HG02884 (cell line): ENCODE data around the gene FBXW7.

Experiments
- ATAC-seq: cut with Tn5 transposase; IDR thresholded peaks from one replicate; pipeline ENCODE4 v1.9.1; 2021; ENCODE audit warnings: mild to moderate bottlenecking, moderate library complexity; ENCODE audit not compliant: unreplicated experiment

The FBXW7 gene

DNA sequence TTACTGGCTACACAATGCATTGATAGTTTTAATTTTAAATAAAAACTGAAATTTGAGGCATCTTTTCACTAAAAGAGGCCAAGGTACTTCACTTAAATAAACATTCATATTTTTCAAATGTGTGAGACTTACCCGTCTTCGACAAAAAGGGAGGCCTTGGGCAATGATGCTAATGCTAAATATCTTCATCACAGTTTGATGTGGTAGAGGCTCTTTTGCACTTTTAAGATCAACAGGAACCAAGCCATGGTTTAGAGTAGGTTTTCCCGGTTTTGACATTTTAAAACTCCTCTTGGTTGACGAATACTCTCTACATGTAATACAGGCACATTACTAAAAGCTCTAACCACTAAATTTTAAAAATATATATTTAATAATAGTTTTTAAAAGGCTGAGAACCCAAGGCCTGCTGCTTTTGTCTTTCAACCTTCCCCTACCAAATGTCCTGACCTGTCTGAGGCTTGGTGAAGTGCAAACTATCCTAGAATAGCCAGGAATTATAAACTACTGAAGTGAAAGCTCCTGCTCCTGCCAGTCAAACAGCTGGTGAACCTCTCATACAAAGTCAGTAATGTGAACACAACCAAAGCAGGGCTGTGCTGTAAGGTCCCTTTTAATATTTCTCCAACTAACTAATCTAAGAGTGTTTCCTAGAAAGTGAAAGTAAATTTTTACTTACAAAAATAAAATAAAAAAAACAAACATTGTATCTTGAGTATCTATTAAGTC lies 153.7 kb downstream of the FBXW7 start:
- ATAC-seq, result no peak

DNA sequence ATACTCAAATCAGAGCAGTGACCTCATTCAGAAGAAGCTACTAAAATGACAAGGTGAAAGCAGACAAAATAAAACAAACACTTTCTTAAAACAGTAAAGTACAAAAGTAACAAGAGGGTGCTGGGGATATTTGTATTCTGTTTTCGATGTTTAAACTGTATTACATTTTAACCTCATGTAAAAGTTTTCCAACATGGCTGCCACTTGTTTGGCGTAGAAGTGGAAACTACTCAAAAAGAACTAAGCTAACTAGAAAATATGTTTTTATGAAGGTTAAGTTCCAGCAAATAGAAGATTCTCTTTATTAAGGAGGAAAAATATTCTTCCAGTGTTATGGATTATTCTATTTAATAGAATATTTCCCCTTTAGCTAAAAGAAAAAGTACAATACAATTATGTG lies 155.0 kb downstream of the FBXW7 start:
- no peak for ATAC-seq

DNA sequence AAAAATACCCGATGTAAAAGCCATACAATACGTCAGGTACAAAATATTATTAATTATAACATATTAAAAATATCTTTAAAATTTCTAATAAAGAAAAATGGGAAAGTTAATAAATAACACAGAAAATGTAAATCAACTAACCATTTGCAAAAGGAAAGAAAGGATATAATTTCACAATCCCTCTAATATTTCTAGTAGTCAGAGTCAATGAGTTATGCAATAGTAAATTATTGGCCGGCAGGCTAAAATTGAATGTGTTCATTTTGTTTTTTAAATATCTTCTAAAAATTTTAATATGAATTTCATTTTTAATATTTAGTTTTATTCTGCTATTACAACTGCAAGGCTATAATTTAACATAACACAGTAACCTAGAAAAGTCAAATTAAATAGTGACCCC lies 155.7 kb downstream of the FBXW7 start:
- ATAC-seq, result no peak

DNA sequence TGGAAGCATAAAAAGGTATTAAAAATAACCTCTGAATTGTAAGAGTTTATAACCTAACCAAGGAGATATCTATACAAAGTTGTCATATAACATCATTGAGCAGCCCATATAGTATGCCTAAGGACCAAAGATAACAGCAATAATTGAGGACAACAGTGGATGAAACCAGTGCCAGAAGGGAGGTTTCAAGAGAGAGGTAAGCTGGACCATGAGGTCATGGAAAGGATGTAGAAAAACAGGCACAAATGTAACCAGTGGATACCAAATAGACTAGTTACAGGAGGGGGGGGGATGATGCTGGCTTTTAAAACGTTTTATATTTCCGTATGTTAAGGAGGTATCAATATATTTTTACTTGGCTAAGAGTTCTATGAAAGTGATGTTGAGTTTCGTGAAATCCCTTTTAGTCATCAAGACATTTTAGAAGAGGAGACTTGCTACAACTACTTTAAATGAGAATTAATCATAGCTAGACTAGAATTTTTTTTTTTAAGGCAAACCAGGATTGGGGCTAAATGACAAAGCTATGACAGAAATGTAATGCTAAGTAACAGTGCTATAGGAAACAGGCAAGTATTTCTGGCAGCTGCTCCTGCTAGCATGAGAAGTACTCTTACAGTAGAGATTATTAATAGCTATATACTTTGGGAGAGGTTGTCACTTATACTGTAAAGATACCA lies 161.1 kb downstream of the FBXW7 start:
- ATAC-seq, result no peak

DNA sequence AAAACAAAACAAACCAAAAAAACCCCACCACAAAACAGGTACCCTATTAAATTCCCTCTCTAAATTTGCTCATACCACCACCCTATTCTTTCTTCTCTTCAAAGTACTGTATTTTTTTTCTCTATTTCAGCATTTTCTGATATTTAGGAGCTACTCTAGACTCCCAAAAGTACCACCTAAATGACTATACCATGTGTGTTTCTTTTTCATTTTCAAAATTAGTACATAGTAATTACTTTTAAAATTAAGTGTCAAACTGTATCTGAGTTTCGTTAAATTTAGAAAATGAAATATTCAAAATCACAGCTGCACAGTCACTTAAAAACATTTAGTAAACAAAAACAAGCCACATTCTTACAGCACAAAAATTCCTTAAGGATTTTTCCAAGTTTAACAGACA lies 161.7 kb downstream of the FBXW7 start:
- ATAC-seq, result no peak

DNA sequence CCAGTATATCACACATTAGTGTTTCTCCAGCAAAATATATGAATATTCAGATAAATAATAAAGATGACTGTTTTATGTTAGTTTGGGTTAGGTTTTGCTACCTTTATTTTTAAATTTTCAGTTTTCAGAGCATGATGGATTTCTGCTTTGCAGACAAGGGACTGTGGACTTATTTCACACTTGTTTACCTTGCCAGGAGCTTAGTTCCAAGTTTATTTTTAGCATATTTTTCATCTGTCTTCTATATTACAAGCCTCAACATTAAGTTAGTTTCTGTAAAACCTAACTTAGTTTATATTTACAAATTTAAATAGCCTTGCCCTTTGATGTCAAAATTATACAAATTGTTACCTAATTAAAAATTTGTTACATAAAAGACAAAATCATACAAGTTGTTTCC lies 163.4 kb downstream of the FBXW7 start:
- no peak for ATAC-seq

DNA sequence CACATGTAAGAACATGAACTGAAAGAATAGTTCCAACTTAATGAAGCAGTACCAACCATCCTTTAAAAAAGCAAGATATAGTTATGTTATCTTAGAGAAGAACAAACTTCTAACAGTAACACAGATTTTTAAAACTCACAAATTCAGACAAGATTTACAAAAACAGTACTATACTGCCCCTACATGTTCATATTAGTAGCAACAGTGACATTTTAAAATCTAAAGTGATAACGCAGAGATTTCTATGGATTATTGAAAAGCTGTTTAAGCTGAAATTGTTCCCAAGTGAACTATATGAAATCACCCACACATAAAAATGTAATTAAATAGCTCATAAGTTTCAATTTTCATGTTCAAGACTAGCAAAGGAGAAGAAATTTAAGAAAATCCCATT lies 166.0 kb downstream of the FBXW7 start:
- ATAC-seq, result no peak

DNA sequence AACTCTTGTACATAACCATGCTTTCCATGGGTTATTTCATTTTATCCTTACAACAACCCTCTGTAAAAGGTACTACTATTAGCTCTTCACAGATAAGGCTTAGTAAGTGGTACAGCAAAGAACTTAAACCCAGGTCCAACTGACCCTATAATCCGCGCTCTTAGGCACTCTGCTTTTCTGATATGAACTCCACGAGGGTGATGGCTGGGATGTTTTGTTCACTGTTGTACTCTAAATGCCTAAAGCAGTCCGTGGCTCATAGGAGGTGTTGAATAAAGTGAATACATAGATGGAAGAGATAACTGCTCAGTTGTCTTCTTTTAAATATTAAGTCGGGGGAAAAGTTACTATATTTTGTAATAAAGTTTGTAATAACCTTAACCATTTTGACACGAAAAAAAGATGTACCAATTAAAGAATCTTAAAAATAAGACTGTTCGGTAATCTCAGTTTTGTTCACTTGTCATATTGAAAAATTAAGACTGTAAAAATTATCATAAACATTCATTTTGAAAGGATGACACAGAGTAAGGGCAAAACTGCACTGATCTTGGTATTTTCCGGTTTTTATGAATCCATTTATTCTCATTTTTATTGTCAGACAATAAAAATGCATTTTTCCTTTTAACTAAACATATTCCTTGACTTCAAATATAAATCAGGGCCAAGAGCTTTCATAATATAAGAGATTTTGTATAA lies 166.5 kb downstream of the FBXW7 start:
- no peak for ATAC-seq

DNA sequence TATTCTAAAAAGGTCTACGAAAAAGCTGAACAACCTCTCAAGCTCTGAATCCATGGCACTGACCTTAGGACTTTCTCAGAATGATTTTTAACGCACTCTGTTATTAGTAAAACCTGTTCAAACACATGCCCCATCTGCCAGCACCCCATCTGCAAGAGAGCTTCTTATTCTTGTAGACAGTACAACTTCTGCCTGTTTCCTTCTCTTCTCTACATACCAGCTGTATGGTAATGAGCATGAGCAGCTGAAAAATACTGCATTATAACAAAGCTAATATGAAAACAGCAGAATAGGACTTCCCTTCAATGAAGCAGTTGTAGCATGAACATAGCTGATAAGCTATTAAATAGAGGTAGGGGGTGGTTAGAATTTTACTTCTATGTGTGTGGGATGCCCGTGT lies 167.9 kb downstream of the FBXW7 start:
- no peak for ATAC-seq

DNA sequence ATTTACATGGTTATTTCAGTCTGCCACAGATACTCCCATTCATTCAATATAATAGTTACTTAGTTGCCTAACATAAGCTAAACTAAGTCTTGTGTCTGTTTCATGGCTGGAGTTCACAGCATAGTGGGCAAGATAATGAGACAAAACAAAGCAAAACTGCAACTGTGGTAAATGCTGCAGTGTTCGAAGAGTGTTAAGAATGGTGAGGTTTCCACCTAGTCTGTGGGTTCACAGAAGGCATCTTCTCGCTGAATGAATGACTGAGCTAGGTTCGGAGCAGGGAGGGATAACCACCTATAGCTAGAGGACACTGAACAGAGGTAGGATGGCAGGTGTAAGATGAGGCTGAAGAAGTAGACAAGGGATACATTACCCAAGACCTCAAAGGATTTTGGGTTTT lies 171.0 kb downstream of the FBXW7 start:
- ATAC-seq, result no peak

DNA sequence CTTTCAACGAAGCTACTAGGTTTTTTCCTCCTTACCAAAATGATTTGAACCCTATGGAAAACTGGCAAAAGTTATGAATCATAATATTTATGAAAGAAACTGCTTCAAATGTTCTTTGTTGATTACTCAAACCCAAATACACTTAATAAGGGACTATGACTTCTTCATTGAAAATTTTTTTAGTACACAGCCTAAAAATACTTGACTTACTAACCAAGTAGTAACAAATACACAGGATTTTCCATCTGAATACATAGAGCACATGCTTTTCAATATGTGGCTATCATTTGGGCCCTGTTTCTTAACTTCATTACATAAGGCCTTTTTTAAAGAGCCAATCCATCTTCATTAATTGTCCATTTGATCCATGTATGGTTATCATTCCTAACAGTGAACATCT lies 171.5 kb downstream of the FBXW7 start:
- no peak for ATAC-seq

DNA sequence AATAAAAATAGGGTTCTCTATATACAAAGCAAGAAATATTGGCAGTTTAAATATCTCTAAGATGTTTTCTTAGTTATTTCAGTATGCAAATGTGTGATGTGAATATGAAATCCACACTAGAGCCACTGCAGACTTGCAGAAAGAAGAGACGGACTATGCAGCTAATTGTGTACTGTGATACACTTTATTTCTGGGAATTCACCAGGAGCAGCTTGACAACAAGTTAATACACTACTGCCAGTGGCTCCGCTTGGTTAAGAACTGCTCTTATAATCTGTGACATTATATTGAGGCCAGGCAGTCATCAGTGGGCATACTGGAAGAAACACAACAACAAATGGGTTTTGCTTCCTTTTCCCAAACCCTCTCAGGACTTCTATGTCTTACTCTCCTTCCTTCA lies 172.0 kb downstream of the FBXW7 start:
- no peak for ATAC-seq

DNA sequence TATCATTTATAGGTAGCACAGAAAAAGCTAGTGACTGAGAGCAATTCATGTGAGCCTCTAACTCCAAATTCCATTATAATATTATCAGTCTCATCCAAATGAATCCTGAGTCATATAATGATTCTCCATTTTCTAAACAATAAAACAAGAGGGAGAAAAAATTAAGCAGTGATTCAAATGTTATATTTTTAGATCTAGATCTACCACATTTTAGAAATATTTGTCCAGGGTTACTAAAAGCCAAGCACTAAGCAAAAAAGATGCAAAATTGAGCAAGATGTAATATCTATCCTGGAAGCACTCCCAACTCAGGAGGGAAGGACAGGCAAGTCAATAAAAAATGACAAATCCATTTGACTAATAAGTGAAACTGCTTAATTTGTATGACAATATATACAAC lies 172.8 kb downstream of the FBXW7 start:
- ATAC-seq, result no peak

DNA sequence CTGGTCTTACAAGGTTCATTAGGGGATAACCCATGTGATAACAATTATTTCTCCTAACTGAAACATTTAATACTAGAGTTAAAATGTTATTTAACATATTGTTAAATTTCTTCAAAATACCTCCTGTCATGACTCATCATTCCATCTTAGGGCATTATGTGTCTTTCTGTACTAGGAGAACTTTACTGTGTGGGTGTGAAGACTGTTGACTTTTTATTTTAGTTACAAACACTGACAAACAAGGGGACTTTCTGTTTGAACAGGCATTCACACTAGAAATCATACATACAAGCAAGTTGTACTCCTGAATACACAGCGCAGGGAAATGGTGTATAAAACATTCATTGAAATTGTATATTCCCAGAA lies 175.9 kb downstream of the FBXW7 start:
- peak; percentile 59 for ATAC-seq

DNA sequence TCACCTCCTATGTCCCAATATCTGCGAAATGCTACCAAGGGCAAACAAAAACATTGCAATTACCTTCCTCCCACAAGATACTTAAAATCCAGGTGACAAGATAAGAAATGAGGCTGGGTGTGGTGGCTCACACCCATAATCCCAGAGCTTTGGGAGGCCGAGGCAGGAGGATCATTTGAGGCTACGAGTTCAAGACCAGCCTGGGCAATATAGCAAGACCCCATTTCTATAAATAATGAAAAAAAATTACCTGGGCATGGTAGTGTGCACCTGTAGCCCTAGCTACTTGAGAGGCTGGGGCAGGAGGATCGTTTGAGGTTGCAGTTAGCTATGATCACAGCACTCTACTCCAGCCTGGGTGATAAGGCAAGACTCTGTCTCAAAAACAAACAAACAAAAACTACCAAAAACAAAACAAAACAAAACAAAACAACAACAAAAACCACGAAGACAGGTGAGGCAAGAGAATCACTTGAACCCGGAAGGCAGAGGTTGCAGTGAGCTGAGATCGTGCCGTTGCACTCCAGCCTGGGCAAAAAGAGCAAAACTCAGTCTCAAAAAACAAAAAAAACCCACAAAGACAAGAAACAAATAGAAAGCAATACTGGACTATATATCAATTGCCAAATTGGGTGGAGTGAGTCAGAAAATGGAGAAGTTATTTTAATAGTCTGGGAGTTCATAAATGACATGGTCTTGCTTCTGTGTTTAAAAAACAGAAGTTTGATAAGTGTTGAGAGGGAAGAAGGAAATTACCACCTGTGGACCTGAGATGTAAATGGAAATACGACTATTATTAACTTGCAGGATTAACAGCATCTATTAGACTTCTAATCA lies 176.5 kb downstream of the FBXW7 start:
- peak; percentile 67 for ATAC-seq

DNA sequence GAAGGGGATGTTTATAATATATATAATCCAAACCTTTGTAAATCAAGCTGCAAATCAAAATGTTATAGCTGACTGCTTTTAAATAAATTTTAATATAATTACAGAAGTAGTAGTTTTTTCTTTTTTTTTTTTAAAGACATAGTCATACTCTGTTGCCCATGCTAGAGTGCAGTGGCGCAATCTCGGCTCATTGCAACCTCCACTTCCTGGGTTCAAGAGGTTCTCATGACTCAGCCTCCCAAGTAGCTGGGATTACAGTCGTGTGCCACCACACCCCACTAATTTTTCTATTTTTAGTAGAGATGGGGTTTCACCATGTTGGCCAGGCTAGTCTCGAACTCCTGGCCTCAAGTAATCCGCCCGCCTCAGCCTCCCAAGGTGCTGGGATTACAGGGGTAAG lies 178.7 kb downstream of the FBXW7 start:
- ATAC-seq, result no peak

DNA sequence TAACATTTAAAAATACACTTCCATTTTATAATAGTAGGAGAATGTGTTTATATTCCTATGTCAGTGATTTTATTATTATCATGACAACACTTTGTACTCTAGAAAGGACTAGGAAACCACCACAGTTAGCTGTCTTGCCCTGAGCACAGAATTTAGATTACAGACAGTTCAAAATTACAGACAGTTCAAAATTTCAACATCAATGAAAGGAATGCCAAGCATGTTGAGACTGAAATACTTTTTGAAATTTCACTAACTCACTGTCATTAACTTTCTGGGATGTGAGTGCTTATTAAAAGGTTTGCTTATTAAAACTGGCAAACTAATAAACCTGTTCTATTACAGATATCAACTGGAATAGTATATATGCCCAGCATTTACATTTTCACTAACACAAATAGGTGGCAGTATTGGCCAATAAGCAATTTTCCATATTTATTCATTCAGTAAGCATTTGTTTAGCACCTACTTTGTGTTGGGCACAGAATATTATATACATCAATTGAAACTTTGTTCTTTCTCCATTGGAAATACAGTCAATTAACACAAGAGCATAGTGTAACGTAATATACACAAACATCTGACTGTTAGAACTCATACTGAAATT lies 179.4 kb downstream of the FBXW7 start:
- no peak for ATAC-seq

DNA sequence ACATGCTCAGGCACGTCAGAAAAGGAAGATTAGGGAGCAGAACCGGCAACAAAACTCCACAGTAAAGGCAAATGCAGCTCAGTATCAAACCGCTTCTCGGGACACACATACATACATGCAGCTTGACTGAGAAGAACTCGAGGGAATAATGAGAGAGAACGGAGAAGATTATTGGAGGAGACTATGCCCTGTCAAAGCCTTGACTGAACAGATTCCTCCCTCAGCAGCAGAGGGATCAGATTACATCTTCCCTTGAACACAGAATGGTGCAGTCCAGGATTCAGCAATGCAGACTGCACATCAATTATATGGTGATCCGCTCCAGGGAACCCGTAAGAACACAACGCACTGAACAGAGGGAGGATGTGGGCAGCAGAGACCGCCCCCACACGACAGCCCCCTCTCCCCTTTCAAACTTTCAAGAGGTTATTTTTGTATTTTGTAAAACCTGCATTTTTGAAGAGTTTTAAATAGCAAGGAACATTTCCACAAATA lies 183.2 kb downstream of the FBXW7 start:
- peak; percentile 87 for ATAC-seq

DNA sequence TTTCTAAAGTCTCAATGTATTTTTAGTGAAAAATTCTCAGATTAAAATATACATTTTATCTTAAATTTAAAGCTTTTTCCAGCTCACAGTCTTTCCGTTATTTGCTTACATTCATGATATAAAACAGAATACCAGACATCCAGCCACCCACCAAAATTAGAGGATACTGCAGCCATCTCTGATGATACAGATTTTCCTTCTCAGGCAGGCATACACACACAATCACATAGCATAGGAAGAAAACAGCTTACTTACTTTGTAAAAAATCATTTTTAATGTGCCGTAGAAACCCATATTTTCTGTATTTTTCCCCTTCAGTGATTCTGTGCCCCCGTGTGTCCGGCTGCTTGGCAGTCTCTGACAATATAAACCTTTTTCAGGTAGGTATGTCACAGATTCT lies 183.7 kb downstream of the FBXW7 start:
- no peak for ATAC-seq

DNA sequence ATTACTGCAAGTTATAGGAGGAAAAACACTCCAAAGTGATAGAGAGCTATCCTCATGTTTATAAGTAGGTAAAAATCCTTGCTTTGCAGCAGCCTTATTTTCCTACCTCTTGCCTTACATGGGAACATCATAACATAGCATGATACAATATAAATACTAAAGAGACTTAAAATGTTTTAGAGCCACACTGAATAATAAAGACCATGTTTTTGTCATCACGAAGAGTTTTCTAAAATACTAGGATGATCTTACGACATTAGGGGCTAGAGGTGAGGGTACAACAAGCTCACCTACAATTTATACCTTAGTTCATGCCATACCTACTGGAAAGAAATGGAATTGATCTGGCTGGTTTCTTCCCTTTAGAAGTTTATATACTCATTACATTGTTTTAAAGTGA lies 184.8 kb downstream of the FBXW7 start:
- ATAC-seq, result no peak

DNA sequence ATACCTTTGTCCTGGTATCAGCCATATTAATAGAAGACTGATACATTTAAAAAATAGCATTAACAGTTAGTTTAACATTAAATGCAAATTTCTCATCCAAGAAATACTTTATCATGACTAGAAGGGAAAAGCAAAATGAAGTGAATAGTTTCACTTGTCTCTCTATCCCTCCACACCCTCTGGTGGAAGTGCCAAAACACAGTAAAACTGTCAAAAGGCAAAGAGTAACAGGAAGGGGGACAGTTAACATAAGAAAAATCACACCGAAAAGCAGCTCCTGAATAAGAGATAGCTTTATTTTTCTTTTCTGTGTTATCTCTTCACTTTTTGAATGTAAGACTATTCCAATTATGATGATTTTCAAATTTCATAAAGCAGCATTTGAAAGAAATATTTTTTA lies 187.2 kb downstream of the FBXW7 start:
- ATAC-seq, result no peak
